CD4-positive, alpha-beta T cell treated with Interleukin-1 beta for 1 hour (primary cell): ENCODE measurements around the gene CDX2.
"Not testable (repeated sequence)": the region's sequence is repeated elsewhere in the genome, so short reads cannot be mapped to it uniquely, and the experiment has no call there.

ENCODE experiments used
- DNase-seq, 2 donors: peaks; one replicate each; pipeline ENCODE4 v3.0.0-alpha.2; 2020 to 2022

Gene CDX2, protein sequence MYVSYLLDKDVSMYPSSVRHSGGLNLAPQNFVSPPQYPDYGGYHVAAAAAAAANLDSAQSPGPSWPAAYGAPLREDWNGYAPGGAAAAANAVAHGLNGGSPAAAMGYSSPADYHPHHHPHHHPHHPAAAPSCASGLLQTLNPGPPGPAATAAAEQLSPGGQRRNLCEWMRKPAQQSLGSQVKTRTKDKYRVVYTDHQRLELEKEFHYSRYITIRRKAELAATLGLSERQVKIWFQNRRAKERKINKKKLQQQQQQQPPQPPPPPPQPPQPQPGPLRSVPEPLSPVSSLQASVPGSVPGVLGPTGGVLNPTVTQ

DNA sequence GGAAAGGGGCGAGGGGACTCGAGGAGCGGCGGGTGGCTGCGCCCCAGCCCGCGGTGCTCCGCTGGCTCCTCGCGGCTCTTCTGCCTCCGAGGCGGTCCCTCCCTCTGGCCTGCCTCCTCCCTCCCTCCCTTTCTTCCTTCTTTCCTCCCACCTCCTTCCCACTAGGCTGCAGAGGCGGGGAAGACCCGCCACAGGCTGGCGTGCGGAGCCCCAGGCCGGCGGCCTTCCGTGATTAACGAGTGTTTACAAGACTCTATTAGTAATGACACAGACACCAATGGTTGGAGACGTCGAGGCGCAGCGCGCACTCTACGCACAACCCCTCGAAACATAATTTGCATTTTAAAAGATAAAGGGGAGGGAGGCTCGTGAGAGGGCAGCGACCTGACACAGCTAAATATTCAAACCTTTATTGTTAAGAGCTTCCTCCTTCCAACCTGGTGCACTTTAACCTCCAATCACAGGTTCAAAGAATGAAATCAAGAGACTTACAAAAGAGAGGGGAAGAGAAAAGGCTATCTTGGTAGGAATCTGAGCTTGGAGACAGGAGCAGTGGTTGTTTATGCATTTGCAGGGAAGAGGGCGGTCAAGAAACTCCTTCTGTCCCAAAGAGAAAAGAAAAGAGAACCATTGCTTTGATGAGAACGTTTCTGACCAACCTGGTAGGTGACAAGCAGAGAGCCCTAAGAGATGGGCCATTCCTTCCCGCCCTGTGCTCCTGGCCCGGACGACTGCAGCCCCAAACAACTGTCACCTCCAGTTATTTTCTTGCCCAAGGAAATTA is at the start of gene CDX2:
CDX2 (minus strand) TSS at position 234 of the 784 bp plus-strand sequence. CDS start 309 bp downstream, outside the sequence.
- no peak for DNase-seq

DNA sequence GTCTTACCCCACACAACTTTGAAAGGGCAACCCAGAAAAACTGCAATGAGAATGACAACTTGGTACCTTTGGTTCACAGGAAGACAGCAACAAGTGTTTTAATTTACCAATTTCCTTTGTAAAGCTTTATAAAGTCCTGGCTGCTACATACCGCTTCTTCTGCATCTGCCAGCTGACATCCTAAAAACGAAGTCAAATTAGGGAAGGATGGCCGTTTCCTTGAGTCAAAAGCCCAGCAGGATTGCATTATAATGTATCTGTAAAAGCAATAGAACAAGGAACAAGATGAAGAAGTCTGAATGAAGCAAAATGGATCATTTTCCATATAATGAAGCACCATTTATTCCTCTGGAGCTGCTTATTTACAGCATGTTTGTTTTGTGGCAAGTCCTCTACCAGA is 45.2 kb upstream of the CDX2 start:
- DNase-seq: no peak

DNA sequence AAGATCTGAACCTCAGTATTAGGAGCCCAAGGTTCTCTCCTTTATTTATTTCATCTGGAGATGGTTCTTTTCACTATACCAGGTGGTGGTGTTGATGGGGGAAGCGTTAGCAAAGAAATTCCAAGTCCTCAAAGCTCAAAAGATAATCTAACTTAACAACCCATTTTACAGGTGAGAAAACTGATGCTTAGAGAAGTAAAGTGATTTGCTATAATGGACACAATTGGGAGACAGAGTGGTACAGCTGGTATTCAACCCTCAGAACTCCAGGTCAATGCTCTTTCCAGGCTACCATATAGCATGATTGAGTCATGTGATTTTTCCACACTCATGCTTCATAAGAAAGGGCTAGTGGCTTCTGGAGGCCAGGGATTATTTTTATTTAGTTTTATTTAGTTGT is 44.4 kb upstream of the CDX2 start:
- DNase-seq: no peak

DNA sequence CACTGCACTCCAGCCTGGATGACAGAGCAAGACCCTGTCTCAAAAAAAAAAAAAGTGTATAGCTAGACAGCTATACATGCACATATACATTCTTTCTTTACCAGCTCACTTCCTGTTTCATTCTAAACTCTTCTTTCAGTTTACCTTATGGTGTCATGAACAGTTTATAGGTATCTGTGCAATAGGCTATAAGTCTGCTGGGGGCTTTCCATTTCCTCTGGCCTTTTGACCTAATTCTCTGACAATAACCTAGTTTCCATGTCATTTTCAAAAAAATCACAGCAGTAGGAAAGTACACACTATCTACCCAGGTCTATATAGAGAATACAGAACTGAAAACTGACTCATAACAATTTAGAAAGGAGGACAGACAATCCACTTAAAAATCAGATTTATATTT is 43.8 kb upstream of the CDX2 start:
- no peak for DNase-seq

DNA sequence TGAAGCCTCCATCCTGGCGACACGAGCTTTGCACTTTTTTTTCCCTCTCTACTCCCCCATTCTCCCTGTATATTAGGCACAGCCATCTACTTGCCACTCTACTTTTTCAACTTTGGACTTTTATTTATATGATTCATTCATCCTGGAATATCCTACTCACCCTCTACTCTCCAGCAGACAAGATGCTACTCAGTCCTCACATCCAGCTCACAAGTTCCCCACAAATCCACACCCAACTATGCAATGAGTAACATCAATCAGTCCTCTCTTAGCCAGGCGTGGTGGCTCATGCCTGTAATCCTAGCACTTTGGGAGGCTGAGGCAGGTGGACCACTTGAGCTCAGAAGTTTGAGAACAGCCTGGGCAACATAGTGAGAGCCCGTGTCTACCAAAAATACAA is 43.3 kb upstream of the CDX2 start:
- DNase-seq: no peak

DNA sequence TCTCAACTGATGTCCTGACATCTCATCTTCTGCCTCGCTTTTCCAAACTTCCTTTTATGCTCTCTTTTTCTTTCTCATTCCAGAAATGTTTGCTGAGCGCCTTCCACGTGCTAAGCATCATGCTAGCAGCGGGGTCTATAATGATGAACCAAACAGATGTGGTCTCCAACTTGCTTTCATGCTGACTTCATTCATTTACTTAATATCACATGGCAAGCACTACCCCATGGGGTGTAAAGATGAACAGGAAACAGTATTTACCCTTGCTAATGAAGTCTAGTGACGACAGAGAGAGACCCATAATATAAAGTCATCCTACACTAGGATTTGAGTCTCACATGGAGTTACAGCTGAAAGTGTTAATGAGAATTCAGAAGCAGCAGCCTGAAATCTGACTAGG is 40.9 kb upstream of the CDX2 start:
- DNase-seq: no peak

DNA sequence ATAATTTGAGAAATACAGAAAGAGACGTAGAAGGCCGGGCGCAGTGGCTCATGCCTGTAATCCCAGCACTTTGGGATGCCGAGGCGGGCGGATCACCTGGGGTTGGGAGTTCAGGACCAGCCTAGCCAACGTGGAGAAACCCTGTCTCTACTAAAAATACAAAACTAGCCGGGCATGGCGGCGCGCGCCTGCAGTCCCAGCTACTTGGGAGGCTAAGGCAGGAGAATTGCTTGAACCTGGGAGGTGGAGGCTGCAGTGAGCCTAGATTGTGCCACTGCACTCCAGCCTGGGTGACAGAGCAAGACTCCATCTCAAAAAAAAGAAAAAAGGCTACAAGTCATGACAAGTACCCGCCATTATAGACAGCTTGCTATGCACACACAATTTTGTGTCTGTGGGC is 35.9 kb upstream of the CDX2 start:
- DNase-seq: not testable (repeated sequence)

DNA sequence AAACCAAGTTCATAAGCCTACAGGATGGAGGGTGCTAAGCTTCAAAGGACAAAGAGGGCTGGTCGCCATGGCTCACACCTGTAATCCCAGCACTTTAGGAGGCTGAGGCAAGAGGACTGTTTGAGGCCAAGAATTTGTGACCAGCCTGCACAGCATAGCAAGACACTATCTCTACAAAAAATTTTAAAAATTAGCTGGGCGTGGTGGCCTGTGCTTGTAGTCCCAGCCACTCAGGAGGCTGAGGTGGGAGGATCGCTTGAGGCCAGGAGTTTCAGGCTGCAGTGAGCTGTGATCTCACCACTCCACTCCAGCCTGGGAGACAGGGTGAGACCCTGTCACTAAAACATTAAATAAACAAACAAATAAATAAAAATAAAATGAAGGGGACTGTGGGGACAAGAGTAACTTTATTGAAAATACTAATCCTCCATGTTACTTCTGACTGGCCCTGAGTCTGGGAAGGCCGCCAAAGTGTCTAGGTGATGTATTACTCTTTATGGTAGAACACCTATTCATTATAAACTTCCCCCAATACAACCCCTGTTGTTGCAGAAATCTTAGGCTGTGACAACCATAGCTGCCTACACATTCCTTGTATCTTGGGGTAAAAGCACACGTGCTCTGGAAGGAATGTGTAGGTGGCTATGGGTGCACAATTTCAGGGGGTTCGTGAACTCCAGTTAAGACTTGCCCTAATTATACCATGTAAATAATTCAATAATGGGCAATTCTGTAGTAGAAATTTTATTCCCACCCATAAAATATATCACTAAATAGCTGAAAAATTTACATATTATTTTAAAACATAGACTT is 34.0 kb upstream of the CDX2 start:
- no peak for DNase-seq

DNA sequence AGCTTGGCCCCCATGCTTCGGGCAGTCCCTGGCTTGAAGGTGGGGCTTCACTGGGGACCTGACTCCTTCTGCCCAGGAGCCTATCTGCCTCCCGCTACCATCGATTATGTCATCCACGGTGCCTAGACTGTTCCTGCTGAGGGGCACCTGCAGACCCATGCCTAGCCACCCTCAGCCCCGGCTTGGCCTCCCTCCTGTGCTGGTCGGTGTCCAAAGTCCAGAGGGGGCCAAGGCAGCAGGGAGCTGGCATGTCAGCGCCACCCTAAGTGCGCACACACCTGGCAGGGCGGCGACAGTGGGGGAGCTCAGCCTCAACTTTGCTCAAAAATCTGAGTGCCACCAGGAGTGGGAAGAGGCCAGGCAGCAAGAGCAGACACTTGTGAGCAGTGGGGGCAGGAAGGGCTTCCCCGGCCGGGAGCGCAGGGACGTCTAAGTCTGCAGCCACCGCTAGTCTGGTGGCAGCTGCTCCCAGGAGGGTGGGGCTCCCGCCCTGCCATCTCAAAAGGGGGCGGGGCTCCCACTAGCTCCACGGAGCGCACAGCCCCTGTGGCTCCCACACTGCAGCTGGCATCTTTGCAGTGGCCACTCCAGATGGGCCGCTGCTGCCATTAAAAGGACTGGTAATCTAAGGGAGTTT is 32.8 kb upstream of the CDX2 start:
- no peak for DNase-seq

DNA sequence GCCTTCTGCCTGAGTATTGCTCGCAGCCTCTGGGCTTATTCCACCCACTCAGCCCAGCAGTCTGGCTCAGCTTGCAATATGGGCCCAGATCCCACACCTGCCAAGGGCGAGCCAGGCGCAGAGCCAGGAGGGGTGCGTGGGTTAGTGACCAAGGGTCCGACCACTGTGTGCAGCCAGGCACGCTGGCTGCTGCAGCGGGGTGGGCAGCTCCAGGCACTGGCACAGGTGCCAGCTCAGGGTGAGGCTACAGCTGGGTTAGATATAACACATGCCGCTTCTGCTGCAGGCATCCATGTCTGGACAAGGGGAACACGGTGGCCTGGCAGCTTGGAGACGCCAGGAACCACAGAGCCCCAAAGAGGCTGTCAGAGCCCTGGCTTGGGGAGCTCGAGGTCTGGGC is 31.9 kb upstream of the CDX2 start:
- no peak for DNase-seq

DNA sequence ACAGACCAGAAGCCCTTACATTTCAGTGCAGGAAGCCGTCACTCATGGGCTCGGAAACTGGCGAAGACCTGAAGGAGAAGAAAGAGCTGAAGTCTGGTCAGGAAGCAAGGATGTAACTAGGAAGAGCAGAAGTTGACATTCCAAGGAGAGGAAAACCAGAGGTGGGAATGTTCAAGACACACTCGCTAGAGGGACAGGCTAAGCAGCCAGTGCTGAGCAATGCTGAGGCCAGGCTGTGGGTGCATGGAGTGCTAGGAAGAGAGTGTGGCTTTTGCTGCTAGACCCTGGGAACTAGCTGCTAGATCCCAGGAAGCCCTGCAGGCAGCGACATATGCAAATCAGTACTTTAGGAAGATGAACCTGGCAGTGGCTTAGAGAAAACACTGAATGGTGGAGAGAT is 31.5 kb upstream of the CDX2 start:
- DNase-seq: no peak

DNA sequence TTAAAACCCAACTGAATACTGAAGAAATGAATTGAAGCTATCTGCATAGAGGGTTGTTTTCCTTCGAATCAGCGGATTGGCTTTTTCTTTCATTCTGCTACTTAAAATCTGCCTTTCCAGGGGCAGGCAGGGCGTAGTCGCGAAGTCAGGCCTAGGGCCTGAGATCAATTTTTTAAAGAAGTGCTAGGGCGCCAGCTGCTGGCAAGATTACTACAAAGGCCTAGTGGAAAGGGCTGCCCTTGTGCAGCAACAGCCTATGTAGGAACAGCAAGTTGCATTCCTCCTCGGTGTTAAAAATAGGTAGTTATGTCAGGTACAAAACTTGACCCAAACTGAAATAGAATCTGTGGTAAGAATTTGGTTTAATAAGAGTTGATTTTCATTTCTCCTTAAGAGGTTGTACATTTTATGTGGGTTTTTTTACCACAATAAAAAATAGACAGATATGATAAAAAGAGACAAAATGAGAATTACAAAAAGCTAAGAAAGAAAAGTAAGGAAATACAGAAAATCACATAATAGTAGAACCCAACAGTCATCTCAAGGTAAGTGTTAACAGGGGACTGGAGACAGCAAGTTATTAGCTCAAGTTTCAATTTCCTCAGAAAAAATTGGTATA is 28.9 kb upstream of the CDX2 start:
- peak; percentile 6 to 11 for DNase-seq

DNA sequence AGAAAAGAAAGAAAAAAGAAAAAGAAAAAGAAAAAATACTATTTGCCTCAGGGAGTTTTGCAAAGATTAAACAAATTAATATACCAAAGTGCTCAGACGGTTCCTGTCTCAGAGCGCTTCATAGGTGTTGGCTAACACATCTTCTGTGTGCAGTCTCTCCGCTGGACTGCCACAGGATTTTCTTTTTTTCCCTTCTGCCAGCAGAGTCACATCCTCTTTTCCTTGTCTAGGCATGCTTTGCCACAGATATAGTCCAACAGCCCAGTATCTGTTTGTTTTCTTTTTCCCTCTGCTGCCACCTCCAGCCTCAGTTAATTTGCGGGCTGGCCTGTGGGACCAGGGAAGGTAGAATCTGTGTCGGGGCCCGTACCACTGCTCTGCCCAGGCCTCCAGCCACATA is 22.8 kb upstream of the CDX2 start:
- DNase-seq: no peak

DNA sequence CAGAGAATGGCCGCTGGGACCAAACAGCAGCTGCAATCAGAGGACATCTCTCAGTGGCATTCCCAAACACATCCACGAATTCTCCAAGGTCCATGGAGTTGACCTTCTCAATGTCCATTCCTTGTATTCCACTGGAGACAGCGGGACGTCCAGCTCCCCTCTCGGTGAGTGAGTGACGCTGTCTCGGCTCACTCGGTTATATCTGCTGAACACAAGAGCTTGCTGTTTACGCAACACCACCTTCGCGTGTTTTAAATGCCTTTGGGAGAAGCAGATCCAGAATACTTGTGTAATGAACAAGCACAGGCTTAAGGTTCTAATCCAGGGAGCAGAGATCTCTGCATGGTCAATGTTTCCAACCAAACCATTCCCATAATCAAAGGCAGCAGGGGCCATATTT is 19.4 kb upstream of the CDX2 start, which contains the start of gene URAD:
URAD (minus strand) TSS at position 174 of the 400 bp plus-strand sequence; CDS start at position 118, 56 bp downstream.
- DNase-seq: no peak

DNA sequence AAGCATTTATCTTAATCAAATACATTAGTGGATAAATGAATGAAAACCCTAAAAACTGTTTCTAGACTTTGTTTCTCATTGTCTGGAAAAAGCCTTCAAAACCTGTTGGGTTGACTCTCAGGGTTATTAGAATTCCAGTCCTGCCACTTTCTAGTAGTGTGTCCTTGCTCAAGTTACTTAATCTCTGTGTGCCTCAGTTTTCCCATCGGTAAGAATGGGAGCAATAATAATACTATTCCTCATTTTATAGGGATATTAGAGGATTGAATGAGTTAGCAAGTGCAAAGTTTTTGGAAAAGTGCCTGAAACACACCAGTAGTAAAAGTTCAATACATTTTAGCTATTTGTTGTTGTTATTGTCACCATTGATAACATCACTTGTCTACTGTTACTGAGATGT is 16.5 kb upstream of the CDX2 start:
- DNase-seq: no peak

DNA sequence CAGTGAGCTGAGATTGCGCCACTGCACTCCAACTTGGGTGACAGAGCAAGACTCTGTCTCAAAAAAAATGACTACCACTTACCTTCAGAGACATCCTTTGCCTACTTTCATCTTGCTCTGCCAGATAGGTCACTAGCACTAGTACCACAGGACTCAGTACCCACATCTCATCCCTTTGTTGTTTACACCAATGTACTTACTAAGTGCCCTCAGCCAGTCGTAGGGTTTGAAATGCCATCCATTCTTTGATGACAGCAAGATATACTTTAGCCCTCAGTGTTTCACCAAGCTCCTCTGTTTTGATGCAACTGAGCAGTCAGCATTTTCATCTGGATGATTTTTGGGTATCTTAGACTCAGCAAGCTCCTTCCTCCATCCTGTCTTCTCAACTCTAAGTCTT is 13.2 kb upstream of the CDX2 start:
- DNase-seq: no peak

DNA sequence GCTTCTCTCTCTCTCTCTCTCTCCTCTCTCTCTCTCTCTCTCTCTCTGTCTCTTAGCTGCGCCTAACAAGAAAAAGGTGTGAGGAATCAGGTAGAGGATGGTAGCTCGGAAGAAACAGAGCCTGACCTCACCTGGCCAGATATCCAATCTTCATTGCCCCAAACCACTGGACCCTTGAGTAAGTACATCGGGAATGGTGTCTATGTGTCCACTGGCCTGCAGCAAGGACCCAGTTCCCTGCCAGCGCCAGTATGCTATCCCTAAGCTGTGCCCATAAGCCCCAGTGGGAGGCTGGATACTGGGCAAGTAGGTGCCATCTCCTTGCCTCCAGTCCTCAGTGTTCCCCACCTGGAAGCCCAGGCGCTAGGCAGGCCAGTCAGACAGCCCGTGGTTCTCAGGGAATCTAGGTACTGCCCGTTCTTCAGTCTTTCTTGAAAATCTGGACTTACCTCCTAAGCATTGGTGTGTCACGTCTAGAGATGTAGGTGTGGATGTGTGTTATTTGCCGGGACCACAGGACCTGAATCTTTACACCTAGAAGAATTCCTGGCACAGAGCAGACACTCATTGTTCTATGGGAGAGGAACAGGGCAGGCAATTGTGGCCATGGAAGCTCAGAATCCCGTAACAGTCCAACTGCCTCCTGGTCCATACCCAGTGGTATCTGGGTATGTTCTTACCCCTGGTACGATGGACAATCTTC is 12.0 kb upstream of the CDX2 start:
- no peak for DNase-seq

DNA sequence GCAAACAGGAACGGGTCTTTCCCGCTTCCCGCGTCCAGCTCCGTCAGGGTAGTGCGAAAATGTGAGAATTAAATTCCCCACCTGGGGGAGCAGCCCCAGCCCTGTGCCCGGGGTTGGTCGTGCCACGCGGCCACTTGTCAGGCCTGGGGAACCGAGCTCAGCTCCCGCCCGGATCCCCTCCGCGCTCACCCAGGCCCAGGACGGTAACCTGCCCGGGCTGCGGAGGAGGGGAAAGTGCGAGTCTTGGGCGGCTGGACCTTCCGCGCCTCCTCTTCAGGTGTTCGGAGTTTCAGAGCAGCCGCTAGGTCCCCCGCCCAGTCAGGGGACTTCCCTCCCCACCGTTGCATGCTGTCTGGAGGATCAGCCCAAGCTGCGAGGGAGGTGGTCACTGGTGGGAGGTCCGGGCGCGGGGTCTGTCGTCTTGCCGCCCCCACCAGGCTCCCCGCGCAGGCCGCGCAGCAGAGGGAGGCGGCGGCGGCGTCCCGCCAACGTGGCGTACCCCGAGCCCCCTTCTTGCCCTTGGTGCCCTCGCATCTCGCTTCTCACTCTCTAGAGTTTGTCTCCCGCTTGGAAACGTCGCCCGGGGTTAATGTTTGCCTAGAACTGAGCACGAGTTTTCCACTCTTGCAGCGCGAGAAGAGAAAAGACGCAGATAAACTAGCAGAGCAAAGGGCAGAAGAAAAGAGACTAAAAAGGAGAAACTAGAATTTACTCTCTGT is 11.3 kb upstream of the CDX2 start:
- no peak for DNase-seq

DNA sequence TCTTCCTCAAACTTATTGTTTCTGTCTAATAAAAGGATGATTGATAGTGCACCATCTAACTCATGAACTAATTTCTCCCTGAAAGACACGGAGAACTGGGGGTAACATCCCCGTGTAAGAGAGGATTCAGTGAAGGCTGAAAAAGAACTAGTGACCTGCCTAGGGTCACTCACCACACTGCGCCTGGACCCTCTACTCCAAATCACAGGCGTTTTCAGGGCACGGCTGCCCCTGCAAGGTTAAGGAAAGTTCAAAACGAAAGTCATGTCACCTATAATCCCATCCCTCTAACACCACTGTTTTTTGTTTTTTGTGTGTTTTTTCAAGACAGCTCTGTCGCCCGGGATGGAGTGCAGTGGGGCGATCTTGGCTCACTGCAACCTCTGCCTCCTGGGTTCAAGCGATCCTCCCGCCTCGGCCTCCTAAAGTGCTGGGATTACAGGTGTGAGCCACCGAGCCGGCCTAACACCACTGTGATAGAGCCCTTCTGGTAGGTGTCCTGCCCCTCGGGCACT is 10.7 kb upstream of the CDX2 start:
- no peak for DNase-seq

DNA sequence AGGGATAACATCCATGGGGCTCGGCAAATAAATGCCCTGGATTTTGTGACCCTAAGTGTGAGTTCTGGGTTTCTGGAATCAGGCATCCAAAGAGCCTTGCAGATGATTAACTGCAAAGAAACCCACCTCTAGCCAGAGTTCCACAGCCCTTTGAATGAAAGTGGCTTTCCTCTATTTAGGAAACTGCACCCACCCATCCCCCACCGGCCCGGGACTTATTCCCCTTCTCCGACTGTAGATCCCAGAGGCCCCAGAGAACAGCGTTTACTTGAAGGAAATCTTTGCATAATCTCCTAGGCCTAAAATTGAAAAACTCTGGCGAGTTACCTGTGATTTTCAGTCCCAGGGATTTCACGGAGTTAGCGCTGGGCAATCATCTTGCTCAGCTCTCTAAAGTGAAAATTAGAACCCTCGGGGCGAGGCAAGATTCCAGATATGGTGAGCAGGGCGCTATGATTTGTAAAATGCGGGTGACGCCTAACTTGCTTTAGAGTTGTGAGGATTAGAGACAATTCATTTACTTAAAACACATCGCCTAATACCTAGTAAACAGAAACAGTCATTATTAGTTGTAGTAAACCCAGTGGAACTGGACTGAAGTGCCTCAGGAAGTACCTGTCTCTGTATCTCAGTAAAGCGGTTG is 10.0 kb upstream of the CDX2 start:
- no peak for DNase-seq
